HepG2 (cell line): ENCODE data around the gene KCNH6. TPM values are rescaled to one million over a fixed set of nuclear protein-coding genes. Genes with fewer than 3 reads are reported as not detected.

Source experiments
- ATAC-seq: fragments of 200-7000 bp; cut with Tn5 transposase; 3 replicates; pipeline ENCODE4 v1.9.1; 2020; ENCODE audit warnings: mild to moderate bottlenecking, moderate library complexity
- BruUV-seq: library from RNA; stranded (reverse); fragments of 400-500 nt; replicated peaks from 2 replicates; lab custom pipeline; 2021; lab: Mats Ljungman, UMichigan
- CTCF ChIA-PET: fragments of 300-600 bp; formaldehyde crosslinking; extraction: SDS; loops from one replicate; lab custom pipeline; 2021; ENCODE audit warnings: low total read pairs, inconsistent platforms, low intra/inter-chr PET ratio; lab: Yijun Ruan, JAX
- POLR2A ChIA-PET: fragments of 350-600 bp; sonication (Branson Sonifier 250); formaldehyde crosslinking; loops from one replicate; lab custom pipeline; 2020; ENCODE audit warnings: antibody characterized with exemption, inconsistent platforms; lab: Yijun Ruan, JAX
- DNase-seq: peaks from one replicate; pipeline ENCODE4 v3.0.0-alpha.2; 2015; ENCODE audit warnings: low spot score
- FAIRE-seq: peaks from 3 replicates; lab custom pipeline; 2011; peaks lifted over from hg19 to GRCh38; lab: Jason Lieb, UNC
- H2AFZ ChIP-seq: one replicate; pipeline ENCODE4 v1.6.1; 2011; ENCODE audit warnings: low read length, inconsistent platforms
- H3K27ac ChIP-seq: fragments of 300-600 bp; 3 replicates; pipeline ENCODE4 v1.8.0; 2011; ENCODE audit warnings: mixed run types, mild to moderate bottlenecking, mixed read lengths, low read length, inconsistent platforms; ENCODE audit not compliant: insufficient read depth; ENCODE audit errors: extremely low read length
- H3K27me3 ChIP-seq, 2 experiments: fragments of 200-600 bp in 1 of 2; 2 replicates in 1 of 2; 3 replicates in 1 of 2; pipeline versions ENCODE4 v1.6.0 to v1.8.0; 2011; ENCODE audit warnings: low read length in 2 of 2, mild to moderate bottlenecking in 2 of 2, moderate library complexity in 2 of 2, inconsistent platforms in 1 of 2; ENCODE audit not compliant: insufficient read depth in 2 of 2, control insufficient read depth in 1 of 2
- H3K36me3 ChIP-seq, 2 experiments: fragments of 200-600 bp in 1 of 2; replicated peaks in 1 of 2; 2 replicates in 1 of 2; 3 replicates in 1 of 2; pipeline versions ENCODE4 v1.5.1 to v1.8.0; 2011; ENCODE audit warnings: low read length in 2 of 2, inconsistent platforms in 1 of 2; ENCODE audit not compliant: insufficient read depth in 2 of 2, control insufficient read depth in 1 of 2
- H3K4me1 ChIP-seq: 2 replicates; pipeline ENCODE4 v1.5.1; 2012; ENCODE audit warnings: low read length, inconsistent platforms; ENCODE audit not compliant: insufficient read depth
- H3K4me2 ChIP-seq: 2 replicates; pipeline ENCODE4 v1.6.0; 2011; ENCODE audit warnings: low read depth, low read length, inconsistent platforms
- H3K4me3 ChIP-seq, 3 experiments: fragments of 200-600 bp in 1 of 3; sonication (generic), shearing (Covaris generic) in 1 of 3; replicated peaks in 1 of 3; 2 replicates each; pipeline ENCODE4 v1.5.1; 2011 to 2016; ENCODE audit warnings: low read length in 3 of 3, inconsistent platforms in 2 of 3, low read depth in 2 of 3, mild to moderate bottlenecking in 2 of 3, control low read depth in 1 of 3, mixed read lengths in 1 of 3; ENCODE audit not compliant: insufficient read depth in 1 of 3
- H3K79me2 ChIP-seq: one replicate; pipeline ENCODE4 v1.6.1; 2011; ENCODE audit warnings: low read length, inconsistent platforms; ENCODE audit not compliant: insufficient read depth
- H3K9ac ChIP-seq: 2 replicates; pipeline ENCODE4 v1.6.0; 2011; ENCODE audit warnings: mild to moderate bottlenecking, low read depth, low read length, inconsistent platforms; ENCODE audit not compliant: insufficient read depth
- H3K9me3 ChIP-seq: 2 replicates; pipeline ENCODE4 v1.5.1; 2012; ENCODE audit warnings: mild to moderate bottlenecking, low read length
- H4K20me1 ChIP-seq: 2 replicates; pipeline ENCODE4 v1.6.0; 2011; ENCODE audit warnings: inconsistent platforms, mild to moderate bottlenecking, low read length, moderate library complexity; ENCODE audit not compliant: insufficient read depth
- ARNT ChIP-seq: fragments of 450-650 bp; IDR thresholded peaks from 2 replicates; pipeline ENCODE4 v1.6.1; 2017
- ATF1 ChIP-seq: IDR thresholded peaks from 2 replicates; pipeline ENCODE4 v1.6.1; 2016; ENCODE audit warnings: mild to moderate bottlenecking, control low read depth
- HOXA3 ChIP-seq: sonication (generic); formaldehyde crosslinking; IDR thresholded peaks from 2 replicates; pipeline ENCODE4 v1.5.0; 2020; ENCODE audit warnings: missing genetic modification reagents
- MED8 ChIP-seq: sonication (generic); formaldehyde crosslinking; IDR thresholded peaks from 2 replicates; pipeline ENCODE4 v1.8.1; 2023; ENCODE audit warnings: mild to moderate bottlenecking, missing genetic modification reagents; ENCODE audit not compliant: insufficient replicate concordance
- SNAI1 ChIP-seq: sonication (generic); formaldehyde crosslinking; IDR thresholded peaks from 2 replicates; pipeline ENCODE4 v1.5.0; 2020; ENCODE audit warnings: mild to moderate bottlenecking, missing genetic modification reagents, borderline replicate concordance
- SOX5 ChIP-seq: IDR thresholded peaks from 2 replicates; pipeline ENCODE4 v1.6.1; 2016; ENCODE audit warnings: borderline replicate concordance
- ZNF430 ChIP-seq: sonication (generic); formaldehyde crosslinking; IDR thresholded peaks from 2 replicates; pipeline ENCODE4 v1.9.0; 2021; ENCODE audit warnings: mild to moderate bottlenecking, missing genetic modification reagents
- WGBS: methylation state at CpG from one replicate; pipeline ENCODE4 v1.1.6; 2017; ENCODE audit warnings: low lambda C conversion rate; 5-methylcytosine and 5-hydroxymethylcytosine counted together
- in situ Hi-C: cut with HindIII; loops from 2 replicates; pipeline ENCODE4 v1.10.0; 2017; ENCODE audit warnings: low pct_unique_long_range_greater_than_20kb; ENCODE audit not compliant: extremely low pct_ligation_motif_present
- intact Hi-C: fragments of 100-400 bp; cut with micrococcal nuclease; formaldehyde crosslinking; loops from one replicate; pipeline ENCODE4 v1.10.0; 2022; ENCODE audit not compliant: unreplicated experiment
- polyA plus RNA-seq, 8 experiments: library from polyadenylated mRNA; depleted of rRNA in 3 of 8; stranded (reverse) in 7 of 8; unstranded in 1 of 8; fragments of >200 nt; fragmentation: Illumina TruSeq in 4 of 8; extraction: Trizol in 4 of 8; gene quantifications; 2 replicates each; pipeline versions ENCODE4 v1.2.1 to v1.2.3, GENCODE V29; 2011 to 2016; ENCODE audit warnings: low read depth in 4 of 8, missing spikeins in 1 of 8, mixed read lengths in 1 of 8; ENCODE audit not compliant: insufficient read depth in 1 of 8
- total RNA-seq, 5 experiments: library from RNA; depleted of rRNA; stranded (reverse); fragments of >200 nt; fragmentation: Illumina TruSeq; extraction: Trizol; gene quantifications; 2 replicates each; pipeline ENCODE4 v1.2.3, GENCODE V29; 2016; ENCODE audit warnings: low read depth in 1 of 5
- TF ChIP-seq, protein P1 (sequence below): sonication (generic); formaldehyde crosslinking; IDR thresholded peaks from 2 replicates; pipeline ENCODE4 v1.4.0; 2020; ENCODE audit warnings: missing genetic modification reagents, borderline replicate concordance
- TF ChIP-seq, protein P2 (sequence below): sonication (generic); formaldehyde crosslinking; IDR thresholded peaks from 2 replicates; pipeline ENCODE4 v1.9.0; 2022; ENCODE audit warnings: missing genetic modification reagents, mild to moderate bottlenecking, borderline replicate concordance
- TF ChIP-seq, protein P3 (sequence below): sonication (generic); formaldehyde crosslinking; IDR thresholded peaks from 2 replicates; pipeline ENCODE4 v1.4.0; 2020; ENCODE audit warnings: missing genetic modification reagents, borderline replicate concordance
- TF ChIP-seq, protein P4 (sequence below): sonication (generic); formaldehyde crosslinking; conservative IDR thresholded peaks from 2 replicates; pipeline ENCODE4 v1.8.0; 2022; ENCODE audit warnings: mild to moderate bottlenecking, moderate library complexity, missing genetic modification reagents

KCNH6 gene
- total and polyA plus RNA-seq, 2 of the 13 experiments (the other 11 are each of a cell fraction or from before 2014, with no cell fraction given): 0.05 to 0.18 TPM

DNA sequence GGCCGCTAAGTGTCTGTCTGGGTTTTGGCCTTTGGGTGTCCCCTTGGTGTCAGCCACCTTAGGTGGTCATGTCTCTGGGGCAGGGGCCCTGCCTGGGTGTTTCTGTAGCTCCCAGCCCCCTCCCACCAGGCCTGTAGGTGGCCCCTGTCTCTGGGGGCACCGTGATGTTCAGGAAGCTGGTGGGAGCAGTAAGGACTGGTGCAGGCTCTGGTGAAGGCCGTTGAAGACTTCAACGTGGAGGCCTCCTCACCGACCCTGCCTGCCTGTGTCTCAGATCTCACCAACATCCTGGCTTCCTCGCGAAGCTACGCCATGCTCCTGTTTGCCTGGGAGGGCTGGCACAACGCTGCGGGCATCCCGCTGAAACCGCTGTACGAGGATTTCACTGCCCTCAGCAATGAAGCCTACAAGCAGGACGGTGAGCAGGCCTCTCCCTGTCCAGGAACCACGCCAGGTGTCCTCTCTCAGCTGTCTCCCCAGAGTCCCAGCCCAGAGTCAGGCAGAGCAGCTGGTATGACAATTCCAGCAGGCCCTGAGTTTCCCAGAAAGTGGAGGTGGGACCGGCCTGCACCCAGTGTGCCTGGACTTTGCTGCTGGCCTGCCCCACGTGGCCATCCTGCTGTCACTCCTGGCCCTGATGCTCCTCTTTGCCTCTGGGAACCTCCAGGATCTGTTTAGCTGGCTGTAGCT, 43.5 kb upstream of the KCNH6 start (continued):
- TF ChIP-seq MED8 (no peak), SNAI1 (CRISPR knock-in tag) (no peak)
- TF ChIP-seq, protein P1, sequence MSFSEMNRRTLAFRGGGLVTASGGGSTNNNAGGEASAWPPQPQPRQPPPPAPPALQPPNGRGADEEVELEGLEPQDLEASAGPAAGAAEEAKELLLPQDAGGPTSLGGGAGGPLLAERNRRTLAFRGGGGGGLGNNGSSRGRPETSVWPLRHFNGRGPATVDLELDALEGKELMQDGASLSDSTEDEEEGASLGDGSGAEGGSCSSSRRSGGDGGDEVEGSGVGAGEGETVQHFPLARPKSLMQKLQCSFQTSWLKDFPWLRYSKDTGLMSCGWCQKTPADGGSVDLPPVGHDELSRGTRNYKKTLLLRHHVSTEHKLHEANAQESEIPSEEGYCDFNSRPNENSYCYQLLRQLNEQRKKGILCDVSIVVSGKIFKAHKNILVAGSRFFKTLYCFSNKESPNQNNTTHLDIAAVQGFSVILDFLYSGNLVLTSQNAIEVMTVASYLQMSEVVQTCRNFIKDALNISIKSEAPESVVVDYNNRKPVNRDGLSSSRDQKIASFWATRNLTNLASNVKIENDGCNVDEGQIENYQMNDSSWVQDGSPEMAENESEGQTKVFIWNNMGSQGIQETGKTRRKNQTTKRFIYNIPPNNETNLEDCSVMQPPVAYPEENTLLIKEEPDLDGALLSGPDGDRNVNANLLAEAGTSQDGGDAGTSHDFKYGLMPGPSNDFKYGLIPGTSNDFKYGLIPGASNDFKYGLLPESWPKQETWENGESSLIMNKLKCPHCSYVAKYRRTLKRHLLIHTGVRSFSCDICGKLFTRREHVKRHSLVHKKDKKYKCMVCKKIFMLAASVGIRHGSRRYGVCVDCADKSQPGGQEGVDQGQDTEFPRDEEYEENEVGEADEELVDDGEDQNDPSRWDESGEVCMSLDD: no peak
- TF ChIP-seq, protein P2, sequence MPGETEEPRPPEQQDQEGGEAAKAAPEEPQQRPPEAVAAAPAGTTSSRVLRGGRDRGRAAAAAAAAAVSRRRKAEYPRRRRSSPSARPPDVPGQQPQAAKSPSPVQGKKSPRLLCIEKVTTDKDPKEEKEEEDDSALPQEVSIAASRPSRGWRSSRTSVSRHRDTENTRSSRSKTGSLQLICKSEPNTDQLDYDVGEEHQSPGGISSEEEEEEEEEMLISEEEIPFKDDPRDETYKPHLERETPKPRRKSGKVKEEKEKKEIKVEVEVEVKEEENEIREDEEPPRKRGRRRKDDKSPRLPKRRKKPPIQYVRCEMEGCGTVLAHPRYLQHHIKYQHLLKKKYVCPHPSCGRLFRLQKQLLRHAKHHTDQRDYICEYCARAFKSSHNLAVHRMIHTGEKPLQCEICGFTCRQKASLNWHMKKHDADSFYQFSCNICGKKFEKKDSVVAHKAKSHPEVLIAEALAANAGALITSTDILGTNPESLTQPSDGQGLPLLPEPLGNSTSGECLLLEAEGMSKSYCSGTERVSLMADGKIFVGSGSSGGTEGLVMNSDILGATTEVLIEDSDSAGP (CRISPR knock-in tag): 0 out of 2 replicates have a peak, but pooled peaks have one; percentile 9

DNA sequence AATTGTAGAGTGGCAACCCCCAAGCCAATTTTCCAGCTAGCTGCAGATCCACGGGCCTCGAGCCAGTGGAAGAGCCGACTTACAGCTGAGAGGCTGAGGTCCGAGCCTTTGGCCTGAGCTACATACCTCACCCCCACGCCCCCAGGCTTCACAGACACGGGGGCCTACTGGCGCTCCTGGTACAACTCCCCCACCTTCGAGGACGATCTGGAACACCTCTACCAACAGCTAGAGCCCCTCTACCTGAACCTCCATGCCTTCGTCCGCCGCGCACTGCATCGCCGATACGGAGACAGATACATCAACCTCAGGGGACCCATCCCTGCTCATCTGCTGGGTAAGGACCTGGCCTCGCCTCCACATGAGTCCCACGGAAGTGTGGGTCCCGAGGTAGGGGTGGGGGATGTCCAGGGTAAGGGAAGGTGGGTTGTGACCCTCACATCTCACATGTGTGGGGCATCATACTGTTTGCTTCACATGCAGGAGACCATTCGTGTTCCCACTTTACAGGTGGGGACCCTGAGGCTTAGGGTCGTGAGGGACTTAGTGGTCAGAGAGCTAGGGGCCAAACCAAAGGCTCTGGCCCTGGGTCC, 42.9 kb upstream of the KCNH6 start:
- ChIA-PET POLR2A (no interaction called here), CTCF (interaction anchor here (5.3 kb wide), 1 partner anchor 55 kb away, joined by 53 read pairs; no protein-coding TSS in a partner anchor)
- Histone ChIP-seq H3K4me1 (peaks cover 28% of the 10 kb centered on the region), H2AFZ (no peak overlapping the region), H3K9me3 (no peaks in the 10 kb centered on the region), H3K9ac (no peak overlapping the region), H3K4me2 (no peak overlapping the region), H4K20me1 (peaks cover 3% of the 10 kb centered on the region; the same call in 1 of the 2 replicates), H3K27me3 (peaks cover 22 to 77% of the 10 kb centered on the region in 2 experiments), H3K27ac (no peak overlapping the region), H3K4me3 (no peak overlapping the region), H3K36me3 (no peaks in the 10 kb centered on the region), H3K79me2 (no peaks in the 10 kb centered on the region)
- ATAC-seq (no peak), DNase-seq (no peak), FAIRE-seq (no peak)
- intact Hi-C loops (no loop called here), in situ Hi-C loops (no loop called here)
- 32% methylated on average over 19 of the region's 21 CpGs for WGBS
- no TSS peak for BruUV-seq
- TF ChIP-seq, protein P3, sequence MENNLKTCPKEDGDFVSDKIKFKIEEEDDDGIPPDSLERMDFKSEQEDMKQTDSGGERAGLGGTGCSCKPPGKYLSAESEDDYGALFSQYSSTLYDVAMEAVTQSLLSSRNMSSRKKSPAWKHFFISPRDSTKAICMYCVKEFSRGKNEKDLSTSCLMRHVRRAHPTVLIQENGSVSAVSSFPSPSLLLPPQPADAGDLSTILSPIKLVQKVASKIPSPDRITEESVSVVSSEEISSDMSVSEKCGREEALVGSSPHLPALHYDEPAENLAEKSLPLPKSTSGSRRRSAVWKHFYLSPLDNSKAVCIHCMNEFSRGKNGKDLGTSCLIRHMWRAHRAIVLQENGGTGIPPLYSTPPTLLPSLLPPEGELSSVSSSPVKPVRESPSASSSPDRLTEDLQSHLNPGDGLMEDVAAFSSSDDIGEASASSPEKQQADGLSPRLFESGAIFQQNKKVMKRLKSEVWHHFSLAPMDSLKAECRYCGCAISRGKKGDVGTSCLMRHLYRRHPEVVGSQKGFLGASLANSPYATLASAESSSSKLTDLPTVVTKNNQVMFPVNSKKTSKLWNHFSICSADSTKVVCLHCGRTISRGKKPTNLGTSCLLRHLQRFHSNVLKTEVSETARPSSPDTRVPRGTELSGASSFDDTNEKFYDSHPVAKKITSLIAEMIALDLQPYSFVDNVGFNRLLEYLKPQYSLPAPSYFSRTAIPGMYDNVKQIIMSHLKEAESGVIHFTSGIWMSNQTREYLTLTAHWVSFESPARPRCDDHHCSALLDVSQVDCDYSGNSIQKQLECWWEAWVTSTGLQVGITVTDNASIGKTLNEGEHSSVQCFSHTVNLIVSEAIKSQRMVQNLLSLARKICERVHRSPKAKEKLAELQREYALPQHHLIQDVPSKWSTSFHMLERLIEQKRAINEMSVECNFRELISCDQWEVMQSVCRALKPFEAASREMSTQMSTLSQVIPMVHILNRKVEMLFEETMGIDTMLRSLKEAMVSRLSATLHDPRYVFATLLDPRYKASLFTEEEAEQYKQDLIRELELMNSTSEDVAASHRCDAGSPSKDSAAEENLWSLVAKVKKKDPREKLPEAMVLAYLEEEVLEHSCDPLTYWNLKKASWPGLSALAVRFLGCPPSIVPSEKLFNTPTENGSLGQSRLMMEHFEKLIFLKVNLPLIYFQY (CRISPR knock-in tag): no peak
- no peak for TF ChIP-seq ARNT
- no peak for TF ChIP-seq ZNF430 (CRISPR knock-in tag)
- TF ChIP-seq, protein P4, sequence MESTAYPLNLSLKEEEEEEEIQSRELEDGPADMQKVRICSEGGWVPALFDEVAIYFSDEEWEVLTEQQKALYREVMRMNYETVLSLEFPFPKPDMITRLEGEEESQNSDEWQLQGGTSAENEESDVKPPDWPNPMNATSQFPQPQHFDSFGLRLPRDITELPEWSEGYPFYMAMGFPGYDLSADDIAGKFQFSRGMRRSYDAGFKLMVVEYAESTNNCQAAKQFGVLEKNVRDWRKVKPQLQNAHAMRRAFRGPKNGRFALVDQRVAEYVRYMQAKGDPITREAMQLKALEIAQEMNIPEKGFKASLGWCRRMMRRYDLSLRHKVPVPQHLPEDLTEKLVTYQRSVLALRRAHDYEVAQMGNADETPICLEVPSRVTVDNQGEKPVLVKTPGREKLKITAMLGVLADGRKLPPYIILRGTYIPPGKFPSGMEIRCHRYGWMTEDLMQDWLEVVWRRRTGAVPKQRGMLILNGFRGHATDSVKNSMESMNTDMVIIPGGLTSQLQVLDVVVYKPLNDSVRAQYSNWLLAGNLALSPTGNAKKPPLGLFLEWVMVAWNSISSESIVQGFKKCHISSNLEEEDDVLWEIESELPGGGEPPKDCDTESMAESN (CRISPR knock-in tag): no peak
- no peak for TF ChIP-seq SOX5 (CRISPR knock-in tag)
- no peak for TF ChIP-seq HOXA3 (CRISPR knock-in tag)
- no peak for TF ChIP-seq ATF1
